NCI-H2227 (cell line): ENCODE measurements around the gene MT1G.
"Not testable (repeated sequence)": the region's sequence is repeated elsewhere in the genome, so short reads cannot be mapped to it uniquely, and the experiment has no call there.

Experiments
- DNase-seq: peaks from one replicate; lab custom pipeline; 2025; ENCODE audit not compliant: unreplicated experiment; lab: John Stamatoyannopoulos, UW

The MT1G gene

GRCh38 chr16:56621665-56622445 is 46.0 kb downstream of the MT1G start:
- DNase-seq = not testable (repeated sequence)

DNA sequence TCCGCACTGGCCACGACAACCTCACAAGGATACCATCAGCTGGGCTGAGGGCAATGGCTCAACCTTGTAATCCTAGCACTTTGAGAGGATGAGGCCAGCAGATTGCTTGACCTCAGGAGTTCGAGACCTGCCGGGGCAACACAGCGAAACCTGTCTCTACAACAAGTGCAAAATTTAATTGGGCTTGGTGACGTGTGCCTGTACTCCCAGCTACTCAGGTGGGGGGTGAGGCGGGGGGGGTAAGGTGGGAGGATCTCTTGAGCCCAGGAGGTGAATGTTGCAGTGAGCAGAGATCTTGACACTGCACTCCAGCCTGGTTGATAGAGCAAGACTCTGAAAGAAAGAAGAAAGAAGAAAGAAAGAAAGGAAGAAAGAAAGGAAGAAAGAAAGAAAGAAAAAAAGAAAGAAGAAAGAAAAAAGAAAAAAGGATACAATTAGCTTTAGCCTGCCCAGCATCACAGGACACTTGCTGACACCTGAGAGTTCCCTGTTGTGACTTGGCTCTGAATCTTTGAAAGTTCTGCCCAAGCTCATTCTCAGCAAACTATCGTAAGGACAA is 47.4 kb downstream of the MT1G start:
- DNase-seq = no peak

GRCh38 chr16:56618138-56618537 is 49.7 kb downstream of the MT1G start:
- no peak for DNase-seq

- no peak for DNase-seq
Measured at GRCh38 chr16:56617212-56618085, 50.4 kb downstream of the MT1G start.
